Activated naive CD4-positive, alpha-beta T cell treated with anti-CD3 and anti-CD28 coated beads, Interleukin-2, amount 50 U/mL, for 24 hours (primary cell): ENCODE results near the gene PDK4.
"Not testable (repeated sequence)": the region's sequence is repeated elsewhere in the genome, so short reads cannot be mapped to it uniquely, and the experiment has no call there.

Source experiments
- H3K27ac Mint-ChIP-seq: one replicate; pipeline ENCODE4 v1.8.0; 2021; ENCODE audit warnings: mild to moderate bottlenecking, mixed read lengths
- H3K27me3 Mint-ChIP-seq: one replicate; pipeline ENCODE4 v1.8.0; 2021; ENCODE audit warnings: mixed read lengths
- H3K36me3 Mint-ChIP-seq: one replicate; pipeline ENCODE4 v1.8.0; 2021; ENCODE audit warnings: mixed read lengths
- H3K4me1 Mint-ChIP-seq: one replicate; pipeline ENCODE4 v1.8.0; 2021; ENCODE audit warnings: mixed read lengths
- H3K4me3 Mint-ChIP-seq: one replicate; pipeline ENCODE4 v1.8.0; 2021; ENCODE audit warnings: mild to moderate bottlenecking, mixed read lengths
- H3K9me3 Mint-ChIP-seq: one replicate; pipeline ENCODE4 v1.8.0; 2021; ENCODE audit warnings: mixed read lengths

The PDK4 gene

DNA sequence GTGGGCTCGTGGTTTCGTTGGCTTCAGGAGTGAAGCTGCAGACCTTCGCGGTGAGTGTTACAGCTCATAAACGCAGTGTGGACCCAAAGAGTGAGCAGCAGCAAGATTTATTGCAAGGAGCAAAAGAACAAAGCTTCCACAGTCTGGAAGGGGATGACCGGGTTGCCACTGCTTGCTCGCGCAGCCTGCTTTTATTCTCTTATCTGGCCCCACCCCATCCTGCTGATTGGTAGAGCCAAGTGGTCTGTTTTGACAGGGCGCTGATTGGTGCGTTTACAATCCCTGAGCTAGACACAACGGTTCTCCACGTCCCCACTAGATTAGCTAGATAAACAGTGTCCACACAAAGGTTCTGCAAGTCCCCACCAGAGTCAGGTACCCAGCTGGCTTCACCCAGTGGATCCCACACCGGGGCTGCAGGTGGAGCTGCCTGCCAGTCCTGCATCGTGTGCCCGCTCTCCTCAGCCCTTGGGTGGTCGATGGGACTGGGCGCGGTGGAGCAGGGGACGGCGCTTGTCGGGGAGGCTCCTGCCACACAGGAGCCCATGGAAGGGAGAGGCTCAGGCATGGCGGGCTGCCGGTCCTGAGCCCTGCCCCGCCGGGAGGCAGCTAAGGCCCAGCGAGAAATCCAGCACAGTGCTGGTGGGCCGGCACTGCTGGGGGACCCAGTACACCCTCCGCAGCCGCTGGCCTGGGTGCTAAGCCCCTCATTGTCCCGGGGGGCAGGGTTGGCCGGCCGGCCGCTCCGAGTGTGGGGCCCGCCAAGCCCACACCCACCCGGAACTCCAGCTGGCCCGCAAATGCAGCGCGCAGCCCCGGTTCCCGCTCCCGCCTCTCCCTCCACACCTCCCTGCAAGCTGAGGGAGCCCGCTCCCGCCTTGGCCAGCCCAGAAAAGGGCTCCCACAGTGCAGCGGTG, 44.0 kb downstream of the PDK4 start:
- H3K9me3 Mint-ChIP-seq, H3K27ac Mint-ChIP-seq, H3K27me3 Mint-ChIP-seq, H3K36me3 Mint-ChIP-seq, H3K4me1 Mint-ChIP-seq, H3K4me3 Mint-ChIP-seq: not testable (repeated sequence)

DNA sequence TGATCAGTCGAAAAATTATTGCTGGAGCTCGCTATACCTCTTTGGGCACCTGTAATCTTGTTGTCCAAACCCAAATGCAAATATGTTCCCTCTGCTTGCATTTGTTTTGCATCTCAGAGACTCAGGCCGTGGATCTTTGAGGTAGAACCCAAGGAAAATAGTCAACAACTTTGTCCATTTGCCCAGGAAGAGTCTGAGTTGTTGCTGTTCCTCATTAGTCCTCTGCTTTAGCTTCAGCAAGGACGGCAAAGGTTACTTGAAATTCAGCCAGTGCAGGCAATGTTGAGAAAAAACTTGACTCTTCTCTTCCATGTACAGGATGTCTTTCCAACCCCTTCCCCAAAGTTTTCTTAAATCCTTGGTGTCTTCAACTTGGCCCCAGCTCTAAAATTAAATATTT, 45.8 kb downstream of the PDK4 start:
- H3K27ac Mint-ChIP-seq, result no peak overlapping the region
- no peaks in the 10 kb centered on the region for H3K36me3 Mint-ChIP-seq
- H3K9me3 Mint-ChIP-seq, result no peaks in the 10 kb centered on the region
- peaks cover 5% of the 10 kb centered on the region for H3K27me3 Mint-ChIP-seq
- H3K4me3 Mint-ChIP-seq, result no peak overlapping the region
- no peaks in the 10 kb centered on the region for H3K4me1 Mint-ChIP-seq

DNA sequence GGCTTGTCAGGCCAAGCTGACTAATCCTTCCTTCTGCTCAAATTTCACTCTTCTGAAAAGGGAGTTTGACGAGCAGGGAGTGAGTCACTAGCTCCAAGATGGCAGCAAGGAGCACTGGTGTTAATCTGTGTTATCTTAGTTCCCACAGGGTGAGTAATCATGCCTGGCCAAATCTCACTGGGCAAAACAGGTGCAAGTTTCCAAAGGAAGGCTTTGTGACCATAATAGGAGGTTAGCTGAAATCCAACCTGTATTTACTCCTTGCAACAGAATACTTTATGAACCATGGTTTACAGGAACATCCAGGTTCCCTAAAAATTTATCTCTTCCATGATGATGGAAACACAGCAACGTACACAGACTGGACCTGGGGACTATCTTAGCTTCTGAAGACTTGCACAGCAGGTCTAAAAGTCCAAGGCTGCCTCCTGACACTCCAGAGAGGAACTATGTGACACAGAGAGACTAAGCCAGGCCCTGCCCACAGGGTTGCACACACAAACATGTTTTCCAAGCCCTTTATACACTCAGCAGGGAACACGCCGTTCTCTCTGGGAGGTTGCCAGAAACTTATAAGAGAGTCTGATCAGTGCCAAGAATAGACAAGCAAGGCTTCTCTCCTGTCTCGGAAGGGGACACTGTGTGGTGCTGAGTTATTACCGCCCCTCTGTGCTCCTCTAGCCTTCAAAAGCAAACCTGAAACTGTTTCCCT, 46.3 kb downstream of the PDK4 start:
- no peak overlapping the region for H3K27ac Mint-ChIP-seq
- no peaks in the 10 kb centered on the region for H3K4me1 Mint-ChIP-seq
- peaks cover 7% of the 10 kb centered on the region for H3K27me3 Mint-ChIP-seq
- no peaks in the 10 kb centered on the region for H3K9me3 Mint-ChIP-seq
- no peak overlapping the region for H3K4me3 Mint-ChIP-seq
- no peaks in the 10 kb centered on the region for H3K36me3 Mint-ChIP-seq

DNA sequence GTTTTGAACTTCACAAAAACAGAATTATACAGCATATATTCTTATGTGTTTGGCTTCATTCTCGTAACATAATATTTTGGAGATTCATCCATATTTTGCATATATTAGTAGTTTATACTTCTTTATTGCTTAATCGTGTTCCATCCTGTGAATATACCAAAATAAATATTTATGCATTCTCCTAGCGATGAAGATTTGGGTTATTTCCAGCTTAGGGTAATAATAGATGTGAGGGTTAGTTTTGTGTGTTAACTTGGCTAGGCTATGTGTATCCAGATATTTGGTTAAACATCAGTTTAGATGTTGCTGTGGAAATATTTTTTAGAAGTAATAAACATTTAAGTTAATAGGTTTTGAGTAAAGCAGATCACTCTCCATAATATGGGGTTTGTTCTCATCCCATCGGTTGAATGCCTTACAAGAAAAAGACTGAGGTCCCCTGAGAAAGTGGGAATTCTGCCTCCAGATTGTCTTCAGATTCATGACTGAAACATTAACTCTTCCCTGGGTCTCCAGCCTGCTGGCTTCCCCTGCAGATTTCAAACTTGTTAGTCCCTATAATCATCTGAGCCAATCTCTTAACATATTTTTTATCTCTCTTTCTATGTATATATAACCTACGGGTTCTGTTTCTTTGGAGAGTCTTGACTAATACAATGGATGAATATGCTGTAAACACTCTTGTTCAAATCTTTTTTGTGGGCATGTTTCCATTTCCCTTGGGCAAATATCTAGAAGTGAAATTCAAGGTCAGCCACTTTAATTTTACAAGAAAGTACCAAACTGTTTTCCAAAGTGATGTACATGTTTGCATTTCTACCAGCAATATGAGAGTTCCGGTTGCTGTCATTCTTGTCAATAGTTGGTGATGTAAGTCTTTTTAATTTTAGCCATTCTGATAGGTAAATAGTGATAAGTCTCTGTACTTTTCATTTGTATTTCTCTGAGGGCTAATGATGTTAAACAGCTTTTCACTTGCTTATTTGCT, 48.7 kb downstream of the PDK4 start:
- no peak overlapping the region for H3K27ac Mint-ChIP-seq
- H3K9me3 Mint-ChIP-seq, result no peaks in the 10 kb centered on the region

DNA sequence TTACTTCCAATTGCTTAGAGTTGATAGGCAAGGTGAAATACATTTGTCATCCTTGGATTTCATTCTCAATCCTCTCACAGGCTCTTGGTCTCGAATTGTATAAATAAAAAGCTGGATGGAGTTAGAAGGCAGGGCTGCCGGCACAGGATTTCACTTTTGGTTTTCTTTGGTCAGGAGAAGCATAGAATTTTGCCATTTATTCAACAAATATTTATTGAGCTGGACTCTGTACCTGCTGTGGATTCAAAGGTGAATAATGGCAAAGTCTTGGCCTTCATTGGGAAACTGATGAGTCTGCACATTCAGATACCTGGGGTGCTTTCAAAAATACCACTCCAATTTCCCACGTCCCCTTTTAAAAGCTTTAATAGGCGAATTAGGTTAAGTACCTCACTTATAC, 49.7 kb downstream of the PDK4 start:
- H3K36me3 Mint-ChIP-seq, result no peaks in the 10 kb centered on the region
- no peak overlapping the region for H3K27ac Mint-ChIP-seq
- no peak overlapping the region for H3K4me3 Mint-ChIP-seq
- no peaks in the 10 kb centered on the region for H3K9me3 Mint-ChIP-seq
- H3K27me3 Mint-ChIP-seq, result peaks cover 3% of the 10 kb centered on the region
- H3K4me1 Mint-ChIP-seq, result no peaks in the 10 kb centered on the region

More for the DNA sequence above, 48.7 kb downstream of the PDK4 start:
- no peak overlapping the region for H3K4me3 Mint-ChIP-seq
- no peaks in the 10 kb centered on the region for H3K4me1 Mint-ChIP-seq
- H3K27me3 Mint-ChIP-seq, result peaks cover 3% of the 10 kb centered on the region
- no peaks in the 10 kb centered on the region for H3K36me3 Mint-ChIP-seq

DNA sequence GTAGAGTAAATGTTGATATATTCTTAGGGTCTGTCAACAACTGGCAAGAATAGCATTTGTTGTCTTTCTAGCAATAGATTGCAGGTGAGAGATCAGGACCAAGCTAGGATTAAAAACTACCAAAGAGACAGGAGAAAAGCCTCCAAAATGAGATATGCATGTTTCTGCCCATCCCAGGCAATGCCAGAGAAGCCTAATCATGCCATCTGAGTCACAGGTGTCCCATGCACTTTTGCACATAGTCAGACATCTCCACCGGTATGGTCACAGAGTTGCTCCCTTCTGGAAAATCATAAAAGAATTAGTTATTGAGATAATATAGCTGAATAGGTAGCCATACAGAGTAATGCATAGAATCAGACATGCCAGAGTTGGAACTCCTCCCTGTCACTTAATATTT, 50.6 kb downstream of the PDK4 start:
- H3K27ac Mint-ChIP-seq, result no peak overlapping the region
- no peaks in the 10 kb centered on the region for H3K36me3 Mint-ChIP-seq
- H3K27me3 Mint-ChIP-seq, result peaks cover 1% of the 10 kb centered on the region
- H3K4me1 Mint-ChIP-seq, result no peaks in the 10 kb centered on the region
- H3K4me3 Mint-ChIP-seq, result no peak overlapping the region
- H3K9me3 Mint-ChIP-seq, result no peaks in the 10 kb centered on the region

DNA sequence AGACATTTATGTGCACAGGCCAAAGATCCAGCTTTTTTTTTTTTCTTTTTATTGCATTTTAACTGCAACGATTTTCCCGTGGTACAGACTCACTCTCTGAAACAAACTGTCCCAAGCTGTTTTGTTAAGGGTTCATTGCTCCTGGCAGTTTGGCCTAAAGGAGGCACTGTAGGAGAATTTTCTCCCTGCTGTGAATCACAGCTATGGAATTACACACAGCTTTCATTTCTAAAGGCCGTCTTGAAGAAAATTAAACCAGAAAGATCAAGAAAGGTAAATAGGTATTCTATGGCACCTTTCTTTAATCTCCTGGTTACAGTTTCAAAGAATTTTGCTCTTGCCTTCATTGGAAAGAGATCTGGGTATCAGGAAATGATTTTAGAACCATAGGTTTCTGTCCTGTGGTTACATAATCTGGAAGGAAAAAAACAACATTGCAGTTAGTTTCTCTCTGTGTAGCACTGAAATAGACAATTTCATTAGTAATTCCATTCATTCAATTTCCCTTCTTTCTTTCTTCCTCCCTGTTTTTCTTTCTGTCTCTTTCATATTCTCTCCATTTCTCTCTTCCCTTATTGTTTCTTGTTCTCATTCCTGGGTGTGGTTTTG, 51.2 kb downstream of the PDK4 start:
- peaks cover 1% of the 10 kb centered on the region for H3K27me3 Mint-ChIP-seq

DNA sequence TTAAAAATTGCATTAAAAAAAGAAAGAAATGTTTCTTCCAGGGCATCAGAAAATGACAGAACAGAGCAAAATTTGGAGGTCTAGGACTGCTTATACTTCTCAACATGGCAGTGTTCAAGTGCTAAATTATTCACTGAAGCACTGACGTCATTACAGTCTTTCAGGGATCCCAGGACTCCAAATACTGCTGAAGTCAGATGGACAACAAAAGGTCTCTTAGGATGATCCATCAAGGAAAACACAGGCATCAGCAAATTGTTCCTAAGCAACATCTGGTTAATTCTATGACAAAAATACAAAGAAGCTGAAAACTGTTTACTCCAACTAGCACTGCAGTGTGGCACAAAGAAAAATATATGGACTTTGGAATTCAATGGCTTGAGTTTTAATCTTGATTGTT, 52.1 kb downstream of the PDK4 start:
- H3K27ac Mint-ChIP-seq, result no peak overlapping the region

More for the DNA sequence above, 51.2 kb downstream of the PDK4 start:
- no peaks in the 10 kb centered on the region for H3K36me3 Mint-ChIP-seq
- no peaks in the 10 kb centered on the region for H3K4me1 Mint-ChIP-seq
- no peak overlapping the region for H3K4me3 Mint-ChIP-seq
- H3K27ac Mint-ChIP-seq, result no peak overlapping the region
- no peaks in the 10 kb centered on the region for H3K9me3 Mint-ChIP-seq

DNA sequence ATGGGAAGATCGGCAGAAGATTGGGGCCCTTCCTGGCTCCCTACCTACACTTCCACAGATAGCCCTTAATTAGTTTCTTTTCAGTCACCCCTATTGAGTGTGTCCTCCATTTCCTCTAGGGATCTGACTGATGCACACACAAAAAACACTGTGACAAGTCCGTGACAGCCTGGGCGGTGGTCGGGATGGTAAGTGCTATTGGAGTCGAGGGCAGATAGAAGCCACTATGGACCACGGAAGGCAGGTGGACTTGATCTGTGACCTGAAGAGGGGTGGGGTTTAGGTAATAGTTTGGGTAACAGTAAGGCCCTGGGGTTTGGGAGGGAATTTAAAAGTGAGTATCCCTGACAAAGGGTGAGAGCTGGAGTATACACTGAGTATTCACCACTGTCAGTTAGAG, 53.0 kb downstream of the PDK4 start:
- no peak overlapping the region for H3K27ac Mint-ChIP-seq
- H3K36me3 Mint-ChIP-seq, result no peaks in the 10 kb centered on the region
- H3K4me3 Mint-ChIP-seq, result no peak overlapping the region
- H3K4me1 Mint-ChIP-seq, result no peaks in the 10 kb centered on the region
- no peaks in the 10 kb centered on the region for H3K9me3 Mint-ChIP-seq
- H3K27me3 Mint-ChIP-seq, result peaks cover 1% of the 10 kb centered on the region

More for the DNA sequence above, 52.1 kb downstream of the PDK4 start:
- Mint-ChIP-seq H3K4me3 (no peak overlapping the region), H3K4me1 (no peaks in the 10 kb centered on the region), H3K36me3 (no peaks in the 10 kb centered on the region), H3K9me3 (no peaks in the 10 kb centered on the region), H3K27me3 (peaks cover 1% of the 10 kb centered on the region)

DNA sequence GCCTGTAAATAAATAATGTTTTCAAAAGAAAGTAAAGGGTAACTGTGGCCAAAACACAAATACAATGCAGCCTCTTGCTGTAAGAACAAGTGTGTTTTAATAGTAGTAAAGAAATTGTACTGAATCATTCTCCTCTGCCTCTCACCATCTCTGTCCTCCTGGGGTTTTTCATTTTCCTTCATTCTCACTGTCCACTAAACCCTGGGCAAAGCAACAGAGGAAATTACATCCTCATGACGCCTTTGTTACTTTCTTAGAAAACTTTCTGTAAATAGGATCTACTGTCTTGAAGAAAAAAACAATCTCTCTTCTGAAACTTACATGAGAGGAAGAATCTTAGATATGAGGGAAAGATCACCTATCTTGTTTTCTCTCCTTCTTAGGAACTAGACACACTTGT, 56.0 kb downstream of the PDK4 start:
- Mint-ChIP-seq H3K27me3 (no peaks in the 10 kb centered on the region), H3K36me3 (no peaks in the 10 kb centered on the region), H3K4me3 (no peak overlapping the region), H3K4me1 (no peaks in the 10 kb centered on the region), H3K27ac (no peak overlapping the region), H3K9me3 (no peaks in the 10 kb centered on the region)

DNA sequence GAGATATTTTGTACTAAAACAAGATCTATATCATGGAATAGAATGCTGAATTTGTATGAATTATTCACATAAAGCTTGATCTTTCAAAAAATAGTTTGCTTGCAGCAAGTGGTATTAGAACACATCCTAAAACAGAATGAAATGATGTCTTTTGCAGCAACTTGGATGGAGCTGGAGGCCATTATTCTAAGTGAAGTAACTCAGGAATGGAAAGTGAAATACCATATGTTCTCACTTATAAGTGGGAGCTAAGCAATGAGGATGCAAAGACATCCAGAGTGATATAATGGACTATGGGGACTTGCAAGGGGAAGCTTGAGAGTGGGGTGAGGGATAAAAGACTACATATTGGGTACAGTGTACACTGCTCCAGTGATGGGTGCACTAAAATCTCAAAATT, 56.9 kb downstream of the PDK4 start:
- no peaks in the 10 kb centered on the region for H3K27me3 Mint-ChIP-seq
- H3K4me1 Mint-ChIP-seq, result no peaks in the 10 kb centered on the region
- H3K36me3 Mint-ChIP-seq, result no peaks in the 10 kb centered on the region
- H3K27ac Mint-ChIP-seq, result no peak overlapping the region
- no peaks in the 10 kb centered on the region for H3K9me3 Mint-ChIP-seq
- H3K4me3 Mint-ChIP-seq, result no peak overlapping the region

DNA sequence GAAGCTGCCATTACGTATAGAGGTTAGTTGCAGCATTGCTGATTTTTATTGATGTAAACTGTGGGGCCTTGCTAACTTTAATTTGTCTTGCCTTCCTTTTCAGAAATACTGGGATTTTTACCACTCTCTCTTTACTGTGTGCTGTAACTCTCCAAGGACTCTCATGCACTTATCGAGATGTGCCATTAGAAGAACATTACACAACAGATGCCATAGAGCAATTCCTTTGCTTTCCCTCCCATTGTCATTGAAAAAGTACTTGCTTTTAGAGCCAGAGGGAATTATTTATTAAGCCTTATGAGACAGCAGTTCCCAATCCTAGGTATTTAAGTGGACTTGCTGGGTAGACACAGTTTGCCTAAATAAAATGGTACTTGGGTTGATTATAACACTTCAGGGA, 58.8 kb downstream of the PDK4 start:
- H3K27me3 Mint-ChIP-seq, result no peaks in the 10 kb centered on the region
- no peaks in the 10 kb centered on the region for H3K9me3 Mint-ChIP-seq
- H3K4me3 Mint-ChIP-seq, result no peak overlapping the region
- H3K36me3 Mint-ChIP-seq, result no peaks in the 10 kb centered on the region
- no peak overlapping the region for H3K27ac Mint-ChIP-seq
- no peaks in the 10 kb centered on the region for H3K4me1 Mint-ChIP-seq

DNA sequence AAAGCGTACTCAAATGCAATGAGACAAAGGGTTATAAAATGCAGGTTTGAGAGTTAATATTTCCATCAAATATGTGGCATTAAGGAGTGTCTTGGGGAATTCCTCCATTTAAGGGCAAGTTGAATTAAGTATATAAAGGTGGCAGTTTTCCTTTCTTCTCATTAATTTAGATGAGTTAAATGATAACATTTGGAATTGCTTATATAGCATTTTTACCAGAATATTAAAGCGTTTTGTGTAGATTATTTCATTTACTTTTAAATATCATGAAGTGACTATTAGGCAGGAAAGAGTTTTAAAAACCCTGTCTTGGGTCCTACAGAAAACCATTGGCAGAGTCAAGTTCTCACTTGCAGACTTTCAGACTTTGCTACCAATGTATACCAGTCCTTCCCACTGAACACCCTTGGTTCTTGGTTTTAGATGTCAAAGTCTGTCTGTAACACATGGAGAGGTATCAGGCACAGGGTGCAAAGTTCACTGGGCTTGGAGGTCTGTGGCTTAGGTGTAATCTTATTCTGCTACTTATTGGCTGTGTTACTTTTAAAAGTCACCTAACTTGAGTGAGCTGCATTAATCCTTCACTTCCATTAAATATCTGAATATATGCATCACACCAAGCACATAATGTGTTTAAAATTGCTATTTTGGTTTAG, 59.5 kb downstream of the PDK4 start:
- Mint-ChIP-seq H3K27me3 (no peaks in the 10 kb centered on the region), H3K36me3 (no peaks in the 10 kb centered on the region), H3K4me1 (no peaks in the 10 kb centered on the region), H3K27ac (no peak overlapping the region), H3K9me3 (no peaks in the 10 kb centered on the region), H3K4me3 (no peak overlapping the region)

DNA sequence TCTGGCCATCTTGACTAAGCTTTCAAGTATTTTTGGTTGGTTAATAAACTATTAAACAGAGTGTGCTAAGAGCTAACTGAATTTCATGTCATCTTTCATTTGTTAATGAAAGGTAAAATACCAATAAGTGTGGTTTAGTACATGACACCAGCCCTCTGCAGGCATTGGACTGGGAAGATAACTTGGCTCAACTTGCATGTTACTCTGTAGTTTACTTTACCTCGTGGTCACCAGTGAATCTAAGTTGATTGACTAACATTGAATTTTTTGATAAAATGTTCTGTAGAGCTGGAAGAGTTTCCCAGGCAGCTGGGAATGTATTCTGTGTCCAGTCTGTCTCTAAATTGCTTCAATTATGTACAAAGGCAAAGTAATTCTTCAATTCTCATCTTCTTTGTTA, 60.7 kb downstream of the PDK4 start:
- no peaks in the 10 kb centered on the region for H3K27me3 Mint-ChIP-seq
- no peaks in the 10 kb centered on the region for H3K36me3 Mint-ChIP-seq
- no peak overlapping the region for H3K4me3 Mint-ChIP-seq
- H3K27ac Mint-ChIP-seq, result no peak overlapping the region
- no peaks in the 10 kb centered on the region for H3K4me1 Mint-ChIP-seq
- no peaks in the 10 kb centered on the region for H3K9me3 Mint-ChIP-seq

DNA sequence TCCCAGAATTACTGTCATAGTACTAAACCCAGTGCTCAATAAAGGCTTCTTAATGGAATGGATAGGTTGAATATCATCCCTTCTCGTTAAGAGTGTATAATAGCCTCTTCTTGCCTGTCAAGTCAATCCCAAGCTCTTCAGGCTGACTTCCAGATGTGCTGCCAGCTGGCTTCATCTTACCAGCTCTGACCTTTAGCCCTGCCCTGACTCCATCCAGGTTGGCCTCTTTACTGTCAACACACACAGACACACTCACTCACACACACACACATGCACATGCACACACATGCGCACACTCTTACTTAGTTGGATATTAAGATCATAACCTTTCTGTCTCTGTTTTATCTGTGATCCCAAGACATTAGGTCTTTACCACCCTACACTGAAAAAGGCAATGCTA, 61.5 kb downstream of the PDK4 start:
- Mint-ChIP-seq H3K27me3 (no peaks in the 10 kb centered on the region), H3K9me3 (no peaks in the 10 kb centered on the region), H3K27ac (no peak overlapping the region), H3K4me3 (no peak overlapping the region), H3K36me3 (no peaks in the 10 kb centered on the region), H3K4me1 (no peaks in the 10 kb centered on the region)
